ENCODE data around the gene E2F6.

Gene E2F6

GRCh38 chr2:11488809-11489208 lies 22.8 kb upstream of the E2F6 start:
- DNase-seq (ENCODE audit: low read depth in 1 of 2, low spot score in 1 of 2) = no peak
- no peak for TF ChIP-seq JUND (IDR thresholded peaks at IDR 0.05; ENCODE audit: low read depth)
- in situ Hi-C loops (cut with HindIII; ENCODE audit: low pct_unique_long_range_greater_than_20kb, low sequenced_read_pairs) = no loop called here

GRCh38 chr2:11483806-11484617 lies 18.1 kb upstream of the E2F6 start:
- in situ Hi-C loops (cut with HindIII; ENCODE audit: low pct_unique_long_range_greater_than_20kb, low sequenced_read_pairs) = no loop called here
- TF ChIP-seq JUND (IDR thresholded peaks at IDR 0.05; ENCODE audit: low read depth) = no peak
- DNase-seq (ENCODE audit: low read depth in 1 of 2, low spot score in 1 of 2) = peak in 1 of 2 experiments; percentile 57

GRCh38 chr2:11482473-11483035 lies 16.6 kb upstream of the E2F6 start:
- in situ Hi-C loops (cut with HindIII; ENCODE audit: low pct_unique_long_range_greater_than_20kb, low sequenced_read_pairs) = no loop called here
- DNase-seq (ENCODE audit: low read depth in 1 of 2, low spot score in 1 of 2) = peak in 1 of 2 experiments; percentile 60
- TF ChIP-seq JUND (IDR thresholded peaks at IDR 0.05; ENCODE audit: low read depth) = no peak

DNA sequence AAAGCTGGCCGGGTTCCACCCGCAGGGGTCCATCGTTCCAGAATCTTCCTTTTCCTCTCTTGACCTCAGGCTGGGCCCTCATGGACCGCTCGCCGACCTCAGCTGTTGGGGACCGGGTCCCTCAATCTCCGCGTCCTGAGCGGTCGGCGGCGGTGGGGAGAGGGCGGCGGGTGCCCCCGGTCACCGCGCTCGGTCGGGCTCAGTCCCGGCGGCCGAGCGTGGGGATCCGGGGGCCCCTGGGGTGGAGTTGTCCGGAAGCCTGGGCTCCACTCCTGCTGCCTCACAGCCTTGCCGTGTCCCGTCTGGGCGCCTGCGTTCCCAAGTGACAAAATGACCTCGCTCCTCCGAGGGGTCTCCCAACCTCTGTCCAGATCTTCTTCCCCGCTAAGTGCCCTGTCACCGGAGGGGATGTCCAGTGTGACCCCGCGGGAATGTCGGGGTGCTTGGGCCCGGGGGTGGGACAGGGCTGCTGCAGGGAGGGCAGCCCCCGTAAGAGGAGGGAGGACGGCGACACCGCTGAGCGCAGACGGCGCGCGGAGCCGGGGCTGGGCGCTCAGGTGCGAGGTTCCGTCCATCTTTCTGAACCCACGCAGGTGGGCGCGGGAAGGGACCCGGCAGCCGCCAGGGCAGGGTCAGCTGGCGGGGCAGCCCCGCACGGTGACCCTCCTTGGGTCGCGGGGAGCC lies 16.0 kb upstream of the E2F6 start:
- in situ Hi-C loops (cut with HindIII; ENCODE audit: low pct_unique_long_range_greater_than_20kb, low sequenced_read_pairs) = no loop called here
- DNase-seq (ENCODE audit: low read depth in 1 of 2, low spot score in 1 of 2) = no peak
- TF ChIP-seq JUND (IDR thresholded peaks at IDR 0.05; ENCODE audit: low read depth) = no peak

DNA sequence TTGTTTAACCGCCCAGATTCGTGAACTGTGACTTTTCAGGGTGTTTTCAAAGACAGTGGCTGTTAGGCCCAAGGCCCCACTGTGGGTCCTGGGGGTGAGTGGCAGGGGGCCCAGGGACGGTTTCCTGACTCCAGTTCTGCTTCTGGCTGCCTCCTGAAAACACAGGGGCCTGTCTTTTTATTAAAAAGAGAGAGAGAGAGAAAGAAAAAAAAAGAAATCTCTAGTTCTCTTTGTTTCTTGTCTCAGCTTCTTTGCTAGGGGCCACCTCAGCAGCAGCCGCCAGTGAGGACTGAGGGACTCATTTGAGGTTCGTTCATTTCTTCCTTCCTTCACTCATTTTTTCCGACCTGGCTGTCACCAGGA lies 15.4 kb upstream of the E2F6 start:
- no peak for DNase-seq (ENCODE audit: low read depth in 1 of 2, low spot score in 1 of 2)
- TF ChIP-seq JUND (IDR thresholded peaks at IDR 0.05; ENCODE audit: low read depth) = no peak
- in situ Hi-C loops (cut with HindIII; ENCODE audit: low pct_unique_long_range_greater_than_20kb, low sequenced_read_pairs) = no loop called here

GRCh38 chr2:11480859-11481258 lies 14.9 kb upstream of the E2F6 start:
- in situ Hi-C loops (cut with HindIII; ENCODE audit: low pct_unique_long_range_greater_than_20kb, low sequenced_read_pairs) = no loop called here
- TF ChIP-seq JUND (IDR thresholded peaks at IDR 0.05; ENCODE audit: low read depth) = no peak
- peak in 1 of 2 experiments; percentile 42 for DNase-seq (ENCODE audit: low read depth in 1 of 2, low spot score in 1 of 2)

GRCh38 chr2:11480406-11480805 lies 14.4 kb upstream of the E2F6 start:
- in situ Hi-C loops (cut with HindIII; ENCODE audit: low pct_unique_long_range_greater_than_20kb, low sequenced_read_pairs) = no loop called here

DNA sequence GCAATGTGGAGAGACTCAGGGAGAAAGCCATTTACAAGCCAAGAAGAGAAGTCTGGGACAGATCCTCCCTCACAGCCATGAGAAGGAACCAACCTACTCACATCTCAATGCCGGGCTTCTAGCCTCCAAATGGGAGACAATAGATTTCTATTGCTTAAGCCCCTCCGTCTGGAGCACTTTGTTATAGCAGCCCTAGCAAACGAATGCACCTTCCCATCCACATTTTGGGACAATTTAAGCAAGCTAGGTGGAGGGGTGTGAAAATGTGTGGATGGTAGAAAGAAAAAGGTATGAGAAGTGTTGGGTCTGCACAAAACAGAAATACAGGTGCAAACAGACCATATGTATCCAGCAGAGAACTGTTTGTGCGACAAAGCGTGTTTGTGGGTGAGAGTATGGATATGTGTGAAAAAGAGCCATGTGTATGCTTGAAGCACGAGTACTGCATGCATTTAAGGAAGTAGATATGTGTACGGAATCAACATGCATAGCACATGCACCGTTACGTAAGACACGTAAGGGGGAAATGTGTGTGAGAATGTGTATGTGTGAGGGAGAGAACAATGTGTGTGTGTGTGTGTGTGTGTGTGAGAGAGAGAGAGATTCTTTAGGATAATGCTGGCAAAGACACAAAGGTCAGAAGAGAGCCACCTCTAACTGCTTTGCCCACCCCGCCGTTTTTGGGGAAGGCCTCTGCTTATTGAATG lies 13.1 kb upstream of the E2F6 start:
- TF ChIP-seq JUND (IDR thresholded peaks at IDR 0.05; ENCODE audit: low read depth) = no peak
- in situ Hi-C loops (cut with HindIII; ENCODE audit: low pct_unique_long_range_greater_than_20kb, low sequenced_read_pairs) = no loop called here
- peak in 1 of 2 experiments; percentile 41 for DNase-seq (ENCODE audit: low read depth in 1 of 2, low spot score in 1 of 2)

More at GRCh38 chr2:11480406-11480805, 14.4 kb upstream of the E2F6 start:
- no peak for TF ChIP-seq JUND (IDR thresholded peaks at IDR 0.05; ENCODE audit: low read depth)
- DNase-seq (ENCODE audit: low read depth in 1 of 2, low spot score in 1 of 2) = peak in 1 of 2 experiments; percentile 56

GRCh38 chr2:11477994-11478393 lies 12.0 kb upstream of the E2F6 start:
- peak; percentile 20 to 91 for DNase-seq (ENCODE audit: low read depth in 1 of 2, low spot score in 1 of 2)
- TF ChIP-seq JUND (IDR thresholded peaks at IDR 0.05; ENCODE audit: low read depth) = no peak
- in situ Hi-C loops (cut with HindIII; ENCODE audit: low pct_unique_long_range_greater_than_20kb, low sequenced_read_pairs) = no loop called here

DNA sequence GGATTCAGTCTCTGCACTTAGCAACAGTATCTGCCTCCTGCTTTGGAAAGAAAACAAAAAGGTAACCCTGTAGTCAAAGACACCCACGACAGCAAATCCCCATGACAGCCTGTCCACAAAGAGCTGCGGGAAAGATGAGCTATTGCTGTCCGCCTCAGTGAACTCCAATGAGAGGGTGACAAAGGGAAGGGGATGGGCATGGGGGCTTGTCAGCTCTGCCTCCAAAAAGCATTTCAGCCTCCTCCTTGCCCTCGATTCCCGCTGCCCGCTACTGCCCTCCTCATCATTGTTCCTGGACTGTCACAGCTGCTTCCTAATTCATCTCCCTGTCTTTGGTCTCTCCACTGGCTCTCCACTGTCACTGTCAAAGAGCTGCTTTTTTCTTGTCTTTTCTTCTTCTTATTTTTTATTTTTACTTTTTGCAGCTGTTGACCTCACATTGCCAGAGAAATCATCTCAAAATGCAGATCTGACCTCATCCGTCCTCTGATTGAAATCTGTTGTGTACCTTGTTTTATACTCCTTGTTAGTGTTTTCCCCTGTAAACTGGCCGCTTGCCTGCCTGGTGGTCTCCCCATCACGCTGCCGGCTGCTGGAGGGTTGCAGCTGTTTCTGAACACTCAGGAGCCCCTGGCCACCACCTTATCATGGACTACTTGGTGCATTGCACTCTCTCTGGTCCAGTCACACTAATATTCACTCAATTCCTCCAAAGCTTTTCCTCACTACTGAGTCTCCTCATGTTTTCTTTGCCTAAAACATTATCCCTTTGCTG lies 7.9 kb upstream of the E2F6 start:
- in situ Hi-C loops (cut with HindIII; ENCODE audit: low pct_unique_long_range_greater_than_20kb, low sequenced_read_pairs) = no loop called here
- TF ChIP-seq JUND (IDR thresholded peaks at IDR 0.05; ENCODE audit: low read depth) = no peak
- no peak for DNase-seq (ENCODE audit: low read depth in 1 of 2, low spot score in 1 of 2)

GRCh38 chr2:11467749-11468148 lies 1.8 kb upstream of the E2F6 start:
- TF ChIP-seq JUND (IDR thresholded peaks at IDR 0.05; ENCODE audit: low read depth) = no peak
- no peak for DNase-seq (ENCODE audit: low read depth in 1 of 2, low spot score in 1 of 2)
- in situ Hi-C loops (cut with HindIII; ENCODE audit: low pct_unique_long_range_greater_than_20kb, low sequenced_read_pairs) = no loop called here

GRCh38 chr2:11467129-11467649 lies 1.2 kb upstream of the E2F6 start:
- TF ChIP-seq JUND (IDR thresholded peaks at IDR 0.05; ENCODE audit: low read depth) = no peak
- in situ Hi-C loops (cut with HindIII; ENCODE audit: low pct_unique_long_range_greater_than_20kb, low sequenced_read_pairs) = no loop called here

More at GRCh38 chr2:11467129-11467649, 1.2 kb upstream of the E2F6 start:
- no peak for DNase-seq (ENCODE audit: low read depth in 1 of 2, low spot score in 1 of 2)
